ENCODE measurements around the gene CAMTA1.

The CAMTA1 gene

GRCh38 chr1:6857831-6858230, 72.6 kb downstream of the CAMTA1 start:
- DNase-seq (ENCODE audit: low read depth) = no peak
- H3K4me3 ChIP-seq (ENCODE audit: low read depth, low read length) = no peak overlapping the region
- TF ChIP-seq CTCF (conservative IDR thresholded peaks at IDR 0.05; ENCODE audit: low read depth, low read length) = no peak

- no peak for TF ChIP-seq CTCF (conservative IDR thresholded peaks at IDR 0.05; ENCODE audit: low read depth, low read length)
- H3K4me3 ChIP-seq (ENCODE audit: low read depth, low read length) = no peak overlapping the region
- DNase-seq (ENCODE audit: low read depth) = peak; percentile 33
Observed at GRCh38 chr1:6858596-6858995, 73.3 kb downstream of the CAMTA1 start.

DNA sequence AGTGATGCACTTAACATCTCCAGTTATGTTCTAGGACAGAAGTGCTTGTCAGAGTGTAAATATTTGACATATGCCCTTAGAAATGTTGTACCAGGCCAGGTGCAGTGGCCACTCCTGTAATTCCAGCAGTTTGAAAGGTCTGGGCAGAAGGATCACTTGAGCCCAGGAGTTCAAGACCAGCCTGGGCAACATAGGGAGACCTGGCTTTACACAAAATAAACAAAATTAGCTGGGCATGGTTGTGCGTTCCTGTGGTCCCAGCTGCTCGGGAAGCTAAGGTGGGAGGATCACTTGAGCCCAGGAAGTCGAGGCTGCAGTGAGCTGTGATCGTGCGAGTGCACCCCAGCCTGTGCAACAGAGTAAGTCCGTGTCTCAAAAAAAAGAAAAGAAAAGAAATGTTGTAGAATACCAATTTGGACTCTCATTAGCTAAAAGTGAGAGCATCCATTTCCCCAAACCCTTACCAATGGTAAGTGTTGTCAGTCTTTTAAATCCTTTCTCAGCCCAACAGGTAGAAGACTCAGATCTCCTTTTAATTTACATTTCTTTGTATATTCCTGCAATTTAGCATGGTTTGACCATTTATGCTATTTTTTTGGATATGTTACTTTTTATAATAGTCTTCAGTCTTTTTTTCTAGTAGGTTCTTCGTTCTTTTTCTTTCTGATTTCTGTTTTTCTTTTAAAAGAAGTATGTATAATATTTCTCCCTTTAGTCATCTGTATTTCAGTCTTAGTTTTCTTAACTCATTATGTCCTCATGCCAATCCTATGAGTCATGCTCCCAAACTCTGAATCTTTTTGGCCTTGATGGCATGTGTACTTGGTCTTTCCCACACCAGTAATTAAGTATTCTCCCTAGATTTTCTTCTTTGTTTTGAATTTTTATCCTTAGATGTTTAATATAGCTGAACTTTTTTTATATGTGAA, 74.4 kb downstream of the CAMTA1 start:
- peak; percentile 97 for DNase-seq (ENCODE audit: low read depth)
- no peak for TF ChIP-seq CTCF (conservative IDR thresholded peaks at IDR 0.05; ENCODE audit: low read depth, low read length)
- H3K4me3 ChIP-seq (ENCODE audit: low read depth, low read length) = peak overlapping the region; percentile 39

GRCh38 chr1:6860401-6860800, 75.1 kb downstream of the CAMTA1 start:
- no peak for TF ChIP-seq CTCF (conservative IDR thresholded peaks at IDR 0.05; ENCODE audit: low read depth, low read length)
- no peak overlapping the region for H3K4me3 ChIP-seq (ENCODE audit: low read depth, low read length)
- peak; percentile 62 for DNase-seq (ENCODE audit: low read depth)

DNA sequence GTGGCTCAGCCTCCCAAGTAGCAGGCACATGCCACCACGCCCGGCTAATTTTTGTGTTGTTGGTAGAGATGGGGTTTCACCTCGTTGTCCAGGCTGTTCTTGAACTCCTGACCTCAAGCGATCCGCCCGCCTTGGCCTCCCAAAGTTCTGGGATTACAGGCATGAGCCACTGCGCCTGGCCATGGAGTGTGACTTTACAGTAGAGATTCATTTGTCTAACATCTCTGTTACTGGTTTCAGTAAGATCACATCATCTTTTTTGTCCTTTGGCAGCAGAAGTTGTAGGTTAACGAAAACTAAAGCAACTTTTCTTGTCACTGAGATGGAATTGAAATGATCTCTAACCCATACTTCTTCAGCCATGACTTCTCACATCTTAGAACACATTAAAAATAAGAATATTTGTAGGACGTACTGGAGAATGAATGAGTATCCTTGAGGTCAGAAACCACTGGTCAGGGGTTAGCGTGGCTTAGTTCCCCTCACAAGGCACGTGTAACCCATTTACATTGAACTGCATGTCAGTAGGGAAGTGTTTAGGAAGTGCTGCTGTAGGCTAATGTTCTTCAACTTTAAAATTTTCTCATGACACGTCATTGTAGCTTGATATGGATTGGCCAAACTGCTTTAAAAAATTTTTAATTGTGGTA, 75.9 kb downstream of the CAMTA1 start:
- no peak for TF ChIP-seq CTCF (conservative IDR thresholded peaks at IDR 0.05; ENCODE audit: low read depth, low read length)
- H3K4me3 ChIP-seq (ENCODE audit: low read depth, low read length) = no peak overlapping the region
- DNase-seq (ENCODE audit: low read depth) = no peak

DNA sequence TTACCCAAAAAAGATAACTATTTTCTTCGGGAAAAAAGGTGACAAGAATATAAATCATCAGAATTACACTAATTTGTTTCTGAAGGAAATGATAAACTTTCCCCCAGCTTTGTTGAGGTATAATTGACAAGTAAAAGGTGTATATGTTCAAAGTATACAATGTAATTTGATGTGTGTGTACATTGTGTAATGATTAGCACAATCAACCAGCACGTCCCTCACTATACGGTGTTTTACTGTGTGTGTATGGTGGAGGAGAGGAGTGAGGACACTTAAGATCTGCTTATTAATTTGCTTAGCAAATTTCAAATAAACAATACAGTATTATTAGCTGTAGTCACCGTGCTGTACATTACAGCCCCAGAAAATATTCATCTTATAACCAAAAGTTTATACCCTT, 77.7 kb downstream of the CAMTA1 start:
- no peak overlapping the region for H3K4me3 ChIP-seq (ENCODE audit: low read depth, low read length)
- TF ChIP-seq CTCF (conservative IDR thresholded peaks at IDR 0.05; ENCODE audit: low read depth, low read length) = no peak
- DNase-seq (ENCODE audit: low read depth) = no peak

Data from choroid plexus epithelial cell (primary cell).